ENCODE results near the gene IQCB1.

- TF ChIP-seq YY1 (IDR thresholded peaks at IDR 0.05; ENCODE audit: low read depth) (no peak), RAD21 (IDR thresholded peaks at IDR 0.05; ENCODE audit: low read depth) (no peak), MAX (IDR thresholded peaks at IDR 0.05) (no peak), REST (IDR thresholded peaks at IDR 0.05; ENCODE audit: low read depth) (no peak), CREB1 (IDR thresholded peaks at IDR 0.05; ENCODE audit: low read depth) (no peak), CEBPB (IDR thresholded peaks at IDR 0.05) (no peak)
Measured at GRCh38 chr3:121822973-121823372, 11.9 kb downstream of the IQCB1 start.
